Type B pancreatic cell (in vitro differentiated cells): ENCODE data around the gene GNAI3. TPM values are rescaled to one million over a fixed set of nuclear protein-coding genes. Genes with fewer than 3 reads are reported as not detected.
"Not testable (repeated sequence)": the region's sequence is repeated elsewhere in the genome, so short reads cannot be mapped to it uniquely, and the experiment has no call there.

ENCODE experiments used
- DNase-seq: peaks from one replicate; pipeline ENCODE4 v3.0.0; 2021; ENCODE audit warnings: mixed read lengths; ENCODE audit not compliant: unreplicated experiment; ENCODE audit errors: extremely low spot score
- H3K27ac Mint-ChIP-seq: 2 replicates; pipeline ENCODE4 v1.8.0; 2021; ENCODE audit warnings: mild to moderate bottlenecking, mixed read lengths
- H3K27me3 Mint-ChIP-seq: 2 replicates; pipeline ENCODE4 v1.8.0; 2021; ENCODE audit warnings: mixed read lengths
- H3K36me3 Mint-ChIP-seq: 2 replicates; pipeline ENCODE4 v1.8.0; 2021; ENCODE audit warnings: mixed read lengths
- H3K4me1 Mint-ChIP-seq: one replicate; pipeline ENCODE4 v1.8.0; 2021; ENCODE audit warnings: mixed read lengths; ENCODE audit not compliant: unreplicated experiment
- H3K4me3 Mint-ChIP-seq: 2 replicates; pipeline ENCODE4 v1.8.0; 2021; ENCODE audit warnings: mild to moderate bottlenecking, mixed read lengths
- H3K9me3 Mint-ChIP-seq: 2 replicates; pipeline ENCODE4 v1.8.0; 2021; ENCODE audit warnings: mixed read lengths
- CTCF ChIP-seq: fragments of 200-600 bp; sonication (generic); conservative IDR thresholded peaks from 2 replicates; pipeline ENCODE4 v1.5.0; 2021; ENCODE audit warnings: antibody characterized with exemption, mild to moderate bottlenecking
- total RNA-seq: library from RNA; stranded (reverse); gene quantifications from 2 replicates; pipeline ENCODE4 v1.2.1, GENCODE V29; 2021; ENCODE audit warnings: low replicate concordance

GNAI3 gene
- total RNA-seq, 1 donor from 2014 or later: 8.9 TPM

GRCh38 chr1:109657395-109657794 lies 109.0 kb downstream of the GNAI3 start:
- peak overlapping the region; percentile 97 for H3K4me3 Mint-ChIP-seq

DNA sequence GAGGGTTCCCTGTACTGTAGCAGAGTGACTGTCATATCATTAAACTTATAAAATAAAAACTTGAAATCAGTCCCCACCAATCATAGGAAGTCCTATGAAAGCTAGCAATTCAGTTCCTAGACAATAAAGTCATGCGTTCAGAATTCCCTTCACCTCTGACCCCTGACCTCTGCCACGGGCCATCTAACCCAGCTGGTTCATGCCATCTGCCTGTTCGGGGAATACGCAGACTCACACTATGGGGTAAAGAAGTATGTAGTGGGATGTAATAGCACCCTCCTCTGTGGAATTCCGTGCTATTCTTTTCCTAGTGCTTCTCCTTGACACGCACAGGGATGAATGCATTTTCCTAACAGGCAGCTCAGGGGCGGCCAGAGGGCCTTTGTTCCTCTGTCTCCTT lies 109.6 kb downstream of the GNAI3 start:
- no peaks in the 10 kb centered on the region for H3K9me3 Mint-ChIP-seq
- H3K27me3 Mint-ChIP-seq: peaks cover 4% of the 10 kb centered on the region
- no peaks in the 10 kb centered on the region for H3K36me3 Mint-ChIP-seq
- no peak overlapping the region for H3K27ac Mint-ChIP-seq
- peak overlapping the region; percentile 97 for H3K4me3 Mint-ChIP-seq
- no peak for DNase-seq
- peaks cover 38% of the 10 kb centered on the region for H3K4me1 Mint-ChIP-seq
- TF ChIP-seq CTCF: no peak

More at GRCh38 chr1:109657395-109657794, 109.0 kb downstream of the GNAI3 start:
- peaks cover 38% of the 10 kb centered on the region for H3K4me1 Mint-ChIP-seq
- TF ChIP-seq CTCF: no peak
- no peak for DNase-seq
- no peaks in the 10 kb centered on the region for H3K36me3 Mint-ChIP-seq
- no peaks in the 10 kb centered on the region for H3K9me3 Mint-ChIP-seq
- no peak overlapping the region for H3K27ac Mint-ChIP-seq
- peaks cover 6% of the 10 kb centered on the region for H3K27me3 Mint-ChIP-seq

- TF ChIP-seq CTCF: no peak
- H3K27ac Mint-ChIP-seq: peak overlapping the region; percentile 44
Measured at GRCh38 chr1:109658533-109659042, 110.2 kb downstream of the GNAI3 start.

GRCh38 chr1:109659145-109659544 lies 110.7 kb downstream of the GNAI3 start:
- no peak for TF ChIP-seq CTCF
- H3K27me3 Mint-ChIP-seq: no peaks in the 10 kb centered on the region
- no peaks in the 10 kb centered on the region for H3K9me3 Mint-ChIP-seq
- peaks cover 30% of the 10 kb centered on the region for H3K4me1 Mint-ChIP-seq
- no peaks in the 10 kb centered on the region for H3K36me3 Mint-ChIP-seq
- peak overlapping the region; percentile 56 for H3K4me3 Mint-ChIP-seq
- DNase-seq: no peak
- H3K27ac Mint-ChIP-seq: peak overlapping the region; percentile 44

More at GRCh38 chr1:109658533-109659042, 110.2 kb downstream of the GNAI3 start:
- Mint-ChIP-seq H3K9me3 (no peaks in the 10 kb centered on the region), H3K27me3 (no peaks in the 10 kb centered on the region), H3K36me3 (no peaks in the 10 kb centered on the region), H3K4me1 (peaks cover 32% of the 10 kb centered on the region), H3K4me3 (peak overlapping the region; percentile 56)
- DNase-seq: no peak

DNA sequence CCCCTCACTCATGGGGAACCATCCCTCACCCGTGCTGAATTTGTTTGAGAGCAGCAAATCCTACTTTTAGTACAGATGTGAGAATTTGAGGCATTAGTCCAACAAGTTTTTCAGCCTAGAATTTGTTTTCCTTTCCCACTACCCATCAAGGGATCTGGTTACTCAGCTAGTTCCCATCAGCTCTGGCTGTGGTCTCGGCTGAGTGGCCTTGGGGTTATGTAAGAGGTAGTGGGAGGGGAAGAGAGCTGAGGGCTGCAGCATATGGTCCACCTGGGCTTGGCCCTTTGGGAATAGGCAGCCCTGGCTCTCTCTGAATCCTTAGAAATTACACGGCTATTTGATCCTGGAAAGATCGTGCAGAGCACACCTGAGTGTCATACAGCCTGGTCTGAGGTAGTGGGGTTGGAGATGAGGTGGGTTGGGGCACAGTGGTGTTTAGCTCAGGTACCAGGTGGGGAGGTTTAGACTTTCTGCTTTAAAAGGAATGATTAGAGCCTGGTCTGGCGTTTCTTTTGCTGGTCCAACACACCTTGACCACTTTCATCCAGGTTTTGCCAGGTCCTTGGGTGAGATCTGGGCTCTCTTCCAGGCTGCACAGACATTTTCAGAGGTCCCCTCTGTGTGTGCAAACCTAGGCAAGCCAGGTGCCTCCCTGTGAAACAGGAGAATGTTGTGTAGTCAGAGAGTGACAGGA lies 111.7 kb downstream of the GNAI3 start:
- no peak overlapping the region for H3K4me3 Mint-ChIP-seq
- no peaks in the 10 kb centered on the region for H3K9me3 Mint-ChIP-seq
- H3K36me3 Mint-ChIP-seq: no peaks in the 10 kb centered on the region
- no peak for TF ChIP-seq CTCF
- H3K27me3 Mint-ChIP-seq: no peaks in the 10 kb centered on the region
- DNase-seq: no peak
- H3K4me1 Mint-ChIP-seq: peaks cover 21% of the 10 kb centered on the region
- no peak overlapping the region for H3K27ac Mint-ChIP-seq

DNA sequence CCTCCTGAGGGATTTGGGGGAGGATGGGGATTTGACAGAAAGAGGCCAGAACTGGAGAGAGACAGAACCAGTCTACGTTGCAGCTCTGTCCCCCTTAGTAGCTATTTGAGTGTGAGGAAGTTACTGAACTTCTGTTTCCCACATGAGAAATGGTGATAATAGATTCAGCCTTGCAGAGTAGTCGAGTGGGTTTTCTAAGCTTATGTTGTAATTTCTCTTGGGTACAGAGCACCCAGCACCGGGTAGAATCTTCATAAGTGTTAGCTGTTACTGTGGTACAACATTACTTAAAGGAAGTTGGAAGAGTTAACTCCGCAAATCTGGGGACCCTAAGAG lies 112.2 kb downstream of the GNAI3 start:
- not testable (repeated sequence) for H3K27me3 Mint-ChIP-seq, H3K36me3 Mint-ChIP-seq, H3K27ac Mint-ChIP-seq, H3K4me3 Mint-ChIP-seq, H3K9me3 Mint-ChIP-seq, DNase-seq
- peaks cover 20% of the 10 kb centered on the region for H3K4me1 Mint-ChIP-seq
